NCI-H1417 (cell line): ENCODE data around the gene CLSTN2.

Source experiments
- DNase-seq, 3 experiments: peaks; one replicate each; lab custom pipeline; 2025; lab: John Stamatoyannopoulos, UW

Gene CLSTN2

DNA sequence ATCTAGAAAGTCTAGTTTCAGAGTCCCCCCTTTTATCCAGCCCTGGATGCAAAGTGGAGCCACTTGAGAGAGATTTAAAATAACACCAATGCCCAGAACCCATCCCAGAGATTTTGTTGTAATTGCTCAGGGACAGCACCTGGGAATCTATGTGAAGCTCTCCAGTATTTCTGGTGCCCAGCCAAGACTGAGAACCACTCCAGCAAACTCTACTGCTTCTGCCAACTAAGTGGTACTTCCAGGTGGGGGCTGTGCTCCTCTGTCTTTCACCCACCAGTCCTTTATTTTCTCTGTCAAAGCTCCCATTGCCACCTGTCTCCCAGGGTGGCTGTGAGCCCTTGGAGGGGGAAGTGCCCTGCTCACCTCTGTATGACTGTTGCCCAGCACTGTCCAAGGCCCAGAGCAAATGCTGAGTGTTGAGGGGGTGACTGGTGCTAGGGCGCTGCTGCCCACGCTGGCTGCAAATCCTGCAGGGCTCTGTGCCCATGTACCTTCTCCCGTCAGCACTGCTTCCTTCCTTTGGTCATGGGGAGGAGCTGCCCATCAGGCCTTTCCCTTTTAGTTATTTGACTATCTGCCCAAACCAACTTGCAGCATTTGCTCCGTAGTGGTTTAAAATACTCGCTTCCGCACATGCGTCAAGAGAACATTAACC, 9.4 kb downstream of the CLSTN2 start:
- DNase-seq = no peak

GRCh38 chr3:139945386-139945785, 10.4 kb downstream of the CLSTN2 start:
- no peak for DNase-seq

DNA sequence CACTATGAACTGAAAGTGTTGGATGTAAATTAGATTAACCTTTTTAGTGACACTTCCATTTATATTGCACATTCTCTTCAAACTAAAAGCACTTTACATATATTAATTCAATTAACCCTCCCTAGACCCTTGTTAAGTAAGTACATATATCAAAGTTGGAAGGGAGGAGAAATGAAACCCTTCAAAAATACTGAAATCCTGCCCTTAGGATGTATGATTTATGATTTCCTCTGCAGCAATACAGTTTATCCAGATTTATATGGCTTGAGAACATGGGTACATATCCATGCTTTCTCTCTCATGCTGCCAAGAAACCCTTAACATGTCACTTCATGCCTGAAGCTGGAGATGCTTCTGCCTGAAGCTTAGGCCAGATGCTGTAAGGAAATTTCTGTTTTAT, 11.0 kb downstream of the CLSTN2 start:
- DNase-seq = no peak

DNA sequence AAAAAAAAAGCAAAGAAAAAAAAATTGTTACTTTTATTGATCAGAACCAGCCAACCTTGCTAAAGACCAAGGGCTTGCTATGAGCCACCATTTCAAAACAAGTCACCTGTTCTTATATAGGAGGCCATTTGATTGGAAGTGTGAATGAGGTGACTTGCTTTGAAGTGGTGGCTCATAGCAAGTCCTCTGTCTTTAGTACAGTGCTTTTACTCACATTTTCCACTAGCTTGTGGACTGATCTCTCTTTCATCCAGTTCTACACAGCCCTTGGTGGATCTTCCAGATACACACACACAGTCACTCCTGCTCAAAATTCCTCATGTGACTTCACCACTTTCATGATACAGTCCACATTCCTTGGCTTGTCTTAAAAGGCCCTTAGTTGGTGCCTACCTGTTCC, 13.5 kb downstream of the CLSTN2 start:
- DNase-seq = no peak

DNA sequence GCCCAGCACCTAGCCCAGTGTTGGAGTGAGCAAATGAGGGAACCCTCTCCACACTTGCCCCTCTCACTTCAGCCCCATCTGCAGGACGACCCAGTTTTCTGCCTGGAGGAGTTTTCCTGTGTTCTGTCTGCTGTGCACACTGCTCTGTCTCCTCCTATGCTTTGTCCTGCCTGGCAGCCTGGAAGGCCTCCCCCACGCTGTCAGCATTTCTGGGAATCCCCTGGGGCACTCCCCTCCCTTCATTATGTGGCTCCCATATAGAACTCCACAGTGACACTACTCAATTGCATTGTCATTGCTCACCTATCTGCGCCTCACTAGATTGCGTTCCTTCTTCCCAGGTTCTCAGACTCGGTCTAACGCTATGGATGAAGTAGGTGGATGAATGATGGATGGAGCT, 13.9 kb downstream of the CLSTN2 start:
- DNase-seq = no peak

DNA sequence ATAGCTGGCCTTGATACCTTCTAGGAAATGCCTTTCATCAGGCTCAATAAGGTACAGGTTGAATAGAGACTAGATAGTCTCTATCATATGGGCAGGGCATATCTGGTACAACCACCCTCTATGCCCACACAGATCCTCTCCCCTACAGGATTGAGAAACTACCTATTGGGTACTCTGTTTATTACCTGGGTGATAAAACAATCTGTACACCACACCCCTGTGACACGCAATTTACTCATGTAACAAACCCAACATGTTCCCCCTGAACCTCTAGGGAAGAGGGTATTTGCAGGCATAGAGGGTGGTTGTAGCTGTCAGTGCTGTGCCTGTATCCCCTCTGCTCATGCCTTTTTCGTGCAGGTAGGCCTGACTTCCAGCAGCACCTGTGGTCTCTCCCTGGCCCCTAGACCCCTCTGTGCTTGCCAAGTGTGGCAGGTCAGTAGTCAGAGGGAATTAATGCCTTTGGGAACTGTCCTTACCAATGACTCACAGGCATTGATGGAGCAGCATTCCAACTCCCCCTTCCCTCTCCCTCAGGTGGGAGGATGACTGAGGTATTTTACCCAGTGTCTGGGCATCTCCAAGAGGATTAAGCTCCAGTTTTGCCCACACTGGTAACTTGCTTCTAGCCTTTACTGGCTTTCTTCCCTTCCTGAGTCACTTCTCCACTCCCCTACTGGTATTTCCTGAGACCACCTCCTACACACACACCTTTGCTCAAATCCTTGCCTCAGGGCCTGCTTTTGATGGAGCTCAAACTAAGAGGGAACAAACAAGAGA, 18.3 kb downstream of the CLSTN2 start:
- DNase-seq = no peak

GRCh38 chr3:139954146-139954860, 19.3 kb downstream of the CLSTN2 start:
- DNase-seq = peak in 1 of 3 experiments; percentile 31

DNA sequence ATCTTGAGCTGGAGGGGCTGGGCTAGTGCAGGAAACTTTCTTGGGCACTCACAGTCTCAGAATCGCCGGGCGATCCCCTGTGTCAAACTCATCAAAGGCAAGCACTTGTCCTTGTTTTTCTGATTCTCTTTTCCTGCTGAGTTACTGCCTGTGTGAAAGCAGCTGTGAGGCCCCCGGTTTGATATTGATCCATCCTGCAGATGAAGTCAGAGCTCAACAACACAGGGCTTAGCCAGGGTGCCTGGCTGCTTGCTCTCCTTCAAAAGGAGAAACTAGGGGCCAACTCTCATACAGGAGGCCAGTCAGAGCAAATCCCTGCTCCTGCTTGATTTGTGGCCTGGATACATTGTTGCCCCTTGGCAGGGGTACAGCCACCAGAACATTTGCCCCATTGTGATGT, 22.9 kb downstream of the CLSTN2 start:
- DNase-seq = no peak

DNA sequence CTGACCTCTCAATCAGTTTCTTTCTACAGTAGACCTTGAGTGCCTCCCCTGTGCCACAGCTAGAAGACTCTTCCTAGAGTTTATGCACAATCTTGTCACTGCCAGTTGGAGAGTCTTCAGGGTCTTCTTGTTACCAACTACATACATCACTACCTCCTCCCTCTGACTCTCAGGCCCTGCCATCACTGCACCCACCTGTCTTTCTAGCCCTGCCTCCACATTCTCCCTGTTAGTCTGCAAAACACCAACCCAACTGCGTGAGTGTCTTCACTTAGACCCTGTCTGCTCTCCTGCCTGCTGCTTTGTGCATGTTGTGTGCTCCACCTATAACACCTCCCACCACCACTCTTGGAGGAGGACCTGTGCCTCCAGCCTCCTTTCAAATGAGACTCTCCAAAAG, 34.4 kb downstream of the CLSTN2 start:
- DNase-seq = no peak

DNA sequence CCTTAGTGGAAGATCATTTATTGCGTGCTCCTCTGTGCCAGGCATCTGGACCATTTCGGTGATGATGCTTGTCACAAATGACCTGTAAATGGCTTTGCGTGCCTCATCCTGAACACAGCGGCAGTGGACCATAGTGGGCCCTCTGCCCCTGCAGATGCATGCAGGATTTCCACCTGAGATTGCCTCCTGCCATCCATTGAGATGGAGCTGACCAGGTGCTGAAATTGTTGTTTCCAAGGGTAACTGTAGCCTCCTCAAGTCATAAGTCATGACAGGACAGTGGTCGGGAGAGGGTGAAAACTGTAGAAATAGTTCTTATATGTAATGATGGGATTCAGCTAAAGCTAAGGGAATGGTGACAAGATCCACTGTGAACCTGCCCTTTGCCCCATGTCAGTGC, 35.5 kb downstream of the CLSTN2 start:
- no peak for DNase-seq

- no peak for DNase-seq
Observed at GRCh38 chr3:139974809-139975425, 39.9 kb downstream of the CLSTN2 start.

DNA sequence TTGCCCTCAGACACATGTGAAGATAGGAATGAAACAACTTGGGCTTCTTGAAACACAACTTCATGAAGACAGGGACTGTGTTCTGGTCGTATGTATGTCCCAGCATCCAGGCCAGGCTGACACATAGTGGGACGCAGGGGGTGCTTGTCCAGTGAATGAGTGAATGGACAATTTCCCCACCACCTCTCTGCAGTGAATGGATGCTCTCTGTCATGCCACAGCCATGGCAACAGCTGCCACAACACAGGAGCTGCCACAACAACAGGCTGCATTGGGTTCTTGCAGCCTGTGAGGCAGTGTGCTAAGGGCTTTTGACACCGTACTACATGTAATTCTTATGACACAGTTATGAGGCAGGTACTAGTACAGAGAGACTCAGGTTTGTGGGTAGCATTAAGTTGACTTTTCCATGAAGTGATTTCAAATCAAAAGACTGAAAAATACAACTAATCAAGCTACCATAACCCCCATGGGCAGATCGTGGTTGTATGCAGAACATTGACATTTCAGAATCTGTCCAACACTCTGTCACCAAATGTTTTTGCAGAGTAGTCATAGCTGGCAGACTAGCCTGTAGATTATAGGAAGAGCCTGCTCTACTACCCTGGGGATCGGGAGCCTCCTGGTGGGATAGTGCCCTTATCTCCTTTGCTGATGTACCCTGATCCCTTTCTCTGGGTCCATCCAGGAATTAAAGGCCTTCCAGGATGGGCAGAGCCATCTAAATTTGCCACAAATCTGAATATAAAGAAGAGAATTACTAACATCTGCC, 40.8 kb downstream of the CLSTN2 start:
- peak in 1 of 3 experiments; percentile 9 for DNase-seq

GRCh38 chr3:139978966-139979365, 44.0 kb downstream of the CLSTN2 start:
- DNase-seq = no peak

GRCh38 chr3:139979991-139980390, 45.0 kb downstream of the CLSTN2 start:
- no peak for DNase-seq

- DNase-seq = peak in 1 of 3 experiments; percentile 12
Observed at GRCh38 chr3:139982404-139982803, 47.4 kb downstream of the CLSTN2 start.

DNA sequence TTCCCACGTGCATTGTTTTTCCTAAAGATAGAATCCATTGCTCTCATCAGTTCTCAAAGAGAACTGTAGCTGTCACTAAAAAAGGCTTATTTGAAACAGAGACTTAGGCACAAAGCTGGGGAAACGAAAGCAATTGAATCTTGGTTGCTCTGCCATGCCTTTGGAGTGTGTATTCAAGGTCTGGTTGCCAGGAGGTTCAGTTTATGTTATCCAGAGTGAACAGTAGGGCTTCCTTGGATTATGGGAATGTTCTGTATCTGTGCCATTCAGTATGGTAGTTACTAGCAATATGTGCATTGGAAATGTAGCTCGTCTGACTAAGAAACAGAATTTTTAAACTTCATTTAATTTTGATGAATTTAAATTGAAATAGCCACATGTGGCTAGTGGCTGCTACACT, 50.6 kb downstream of the CLSTN2 start:
- no peak for DNase-seq

DNA sequence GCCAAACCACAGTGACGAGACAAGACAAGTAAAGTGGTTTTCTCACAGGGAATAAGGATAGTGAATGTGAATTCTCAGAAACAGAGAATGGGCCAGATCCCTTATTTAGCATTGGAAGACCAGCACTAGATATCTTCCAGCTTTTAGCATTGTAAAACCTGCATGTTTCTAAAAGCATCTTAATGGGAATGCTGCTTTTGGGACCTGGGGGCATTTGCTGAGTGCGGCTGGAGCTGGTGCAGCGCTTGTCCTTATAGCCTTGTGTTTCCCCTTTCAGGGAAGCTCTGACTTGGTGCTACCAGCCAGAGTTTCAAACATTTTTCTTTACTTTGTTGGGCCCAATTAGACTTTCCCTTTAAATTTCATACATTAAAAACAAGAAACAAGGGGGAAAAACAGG, 52.9 kb downstream of the CLSTN2 start:
- no peak for DNase-seq

DNA sequence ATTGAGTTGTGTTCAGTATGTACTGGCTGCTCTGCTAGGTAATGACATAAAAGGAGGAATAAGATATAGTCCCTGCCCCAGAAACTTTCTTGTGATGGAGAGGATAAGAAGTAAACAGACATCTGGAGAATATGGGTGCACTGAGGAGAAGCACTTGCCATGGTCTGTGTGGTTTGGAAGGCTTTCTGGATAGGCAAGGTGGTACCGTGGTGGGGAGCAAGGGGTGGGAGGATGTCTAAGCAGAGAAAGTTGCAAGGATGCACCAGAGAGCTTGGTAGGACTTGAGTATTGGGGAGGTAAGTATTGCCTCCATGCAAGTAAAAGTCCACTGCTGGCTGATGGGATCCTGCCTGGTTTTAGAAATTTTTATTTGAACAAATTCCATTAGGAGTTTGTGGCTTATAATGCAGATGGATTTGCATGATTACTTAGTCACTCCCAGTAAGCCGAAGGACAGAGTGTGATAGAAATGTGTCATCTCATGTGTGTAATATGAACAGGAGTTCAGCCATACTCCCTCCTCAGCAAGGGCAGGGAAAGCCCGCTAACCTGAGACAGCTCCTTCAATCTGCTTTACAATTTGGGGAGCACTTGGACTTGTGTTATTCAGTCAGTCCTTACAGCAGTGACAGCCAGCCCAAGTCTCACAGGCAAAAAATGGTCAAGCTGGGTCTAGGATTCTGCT, 53.6 kb downstream of the CLSTN2 start:
- DNase-seq = no peak

DNA sequence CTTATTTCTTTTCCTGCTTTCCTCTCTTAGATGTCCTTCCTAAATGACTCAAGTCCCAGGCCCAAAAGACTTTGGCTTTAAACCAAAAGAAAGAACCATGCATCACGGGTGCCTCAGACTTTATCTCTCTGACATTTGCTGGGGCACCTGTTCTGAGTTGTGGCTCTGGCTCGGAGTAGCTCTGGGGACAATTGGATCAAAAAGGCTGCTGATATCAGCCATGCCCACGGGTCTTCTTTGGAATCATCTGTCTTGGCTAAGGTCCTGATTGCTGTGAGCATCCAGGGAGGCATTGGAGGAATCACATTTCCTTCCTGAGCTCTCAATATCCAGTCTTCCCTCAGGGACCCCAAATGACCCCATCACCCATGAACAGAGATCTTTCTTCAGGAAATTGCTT, 59.9 kb downstream of the CLSTN2 start:
- DNase-seq = no peak

DNA sequence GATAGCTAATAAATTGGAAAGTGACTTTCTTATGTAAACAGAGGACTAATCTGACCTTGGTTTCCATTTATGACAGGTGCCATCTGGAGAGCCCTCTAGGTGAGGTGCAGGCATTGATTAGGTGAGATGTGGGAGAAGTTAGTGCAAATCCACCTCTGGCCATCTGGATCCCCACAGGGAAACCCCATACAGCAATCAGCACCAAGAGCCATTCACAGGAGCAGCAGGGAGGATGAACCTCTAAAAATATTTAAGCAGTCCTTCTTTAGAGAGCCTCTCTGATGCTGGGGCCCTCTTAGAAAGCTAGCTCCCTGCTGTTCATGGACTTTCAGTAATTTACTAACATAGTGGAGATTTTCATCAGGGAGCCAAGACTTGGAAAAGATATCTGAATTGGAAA, 69.3 kb downstream of the CLSTN2 start:
- DNase-seq = peak in 1 of 3 experiments; percentile 14

GRCh38 chr3:140006331-140006730, 71.3 kb downstream of the CLSTN2 start:
- no peak for DNase-seq
